GM10266 (cell line): Measurements from ENCODE around the gene RIMBP2.

ENCODE experiments used
- DNase-seq: peaks from one replicate; pipeline ENCODE4 v3.0.0; 2012; ENCODE audit errors: extremely low spot score
- CTCF ChIP-seq: IDR thresholded peaks from 2 replicates; pipeline ENCODE4 v1.5.1; 2012; ENCODE audit warnings: mild to moderate bottlenecking, low read depth; ENCODE audit not compliant: control insufficient read depth, insufficient read depth; ENCODE audit errors: missing control alignments

RIMBP2 gene

DNA sequence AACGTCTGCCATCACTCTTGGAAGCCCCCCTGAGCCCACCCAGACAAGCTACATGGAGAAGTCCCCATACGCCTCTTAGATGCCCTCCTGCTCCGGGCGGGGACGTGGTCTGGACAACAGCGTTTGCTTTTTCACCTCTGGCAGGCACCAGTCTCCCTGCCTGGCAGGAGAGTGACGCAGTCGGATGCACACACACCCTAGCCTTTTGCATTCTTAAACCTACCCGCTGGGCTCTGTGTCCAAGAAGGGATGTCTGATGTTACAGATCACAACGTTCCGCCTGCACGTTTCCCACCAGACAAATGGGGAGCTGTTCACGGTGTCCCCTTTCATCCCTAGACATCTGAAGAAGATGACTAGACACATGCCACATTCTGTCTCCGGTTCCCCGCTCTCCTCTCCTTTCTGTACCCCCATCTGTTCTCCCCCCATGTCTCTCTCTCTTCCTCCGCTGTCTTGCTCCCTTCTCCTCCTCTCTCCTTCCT, 100.2 kb downstream of the RIMBP2 start:
- no peak for DNase-seq
- no peak for TF ChIP-seq CTCF

GRCh38 chr12:130614530-130614905, 101.6 kb downstream of the RIMBP2 start:
- DNase-seq = no peak
- TF ChIP-seq CTCF = no peak

- no peak for TF ChIP-seq CTCF
- DNase-seq = no peak
Observed at GRCh38 chr12:130613831-130614529, 102.1 kb downstream of the RIMBP2 start.

DNA sequence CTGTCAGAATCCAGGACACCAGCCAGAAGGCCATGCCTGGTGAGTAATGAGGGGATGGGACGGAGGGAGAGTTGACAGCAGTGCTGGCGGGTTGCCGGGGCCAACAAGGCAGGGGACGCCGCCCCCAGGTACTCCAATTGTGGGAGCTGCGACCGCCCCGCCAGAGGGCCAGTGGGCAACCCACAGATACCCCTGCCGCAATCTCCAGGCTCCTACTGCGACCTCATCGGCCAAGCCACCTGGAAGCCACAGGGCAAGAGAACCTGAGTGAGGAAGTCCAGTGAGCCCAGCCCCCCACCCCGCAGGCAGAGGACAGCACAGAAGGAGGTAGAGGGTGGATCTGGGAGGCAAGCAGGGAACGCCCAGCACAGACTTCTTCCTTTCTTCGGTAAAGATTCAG, 103.0 kb downstream of the RIMBP2 start:
- no peak for TF ChIP-seq CTCF
- no peak for DNase-seq

DNA sequence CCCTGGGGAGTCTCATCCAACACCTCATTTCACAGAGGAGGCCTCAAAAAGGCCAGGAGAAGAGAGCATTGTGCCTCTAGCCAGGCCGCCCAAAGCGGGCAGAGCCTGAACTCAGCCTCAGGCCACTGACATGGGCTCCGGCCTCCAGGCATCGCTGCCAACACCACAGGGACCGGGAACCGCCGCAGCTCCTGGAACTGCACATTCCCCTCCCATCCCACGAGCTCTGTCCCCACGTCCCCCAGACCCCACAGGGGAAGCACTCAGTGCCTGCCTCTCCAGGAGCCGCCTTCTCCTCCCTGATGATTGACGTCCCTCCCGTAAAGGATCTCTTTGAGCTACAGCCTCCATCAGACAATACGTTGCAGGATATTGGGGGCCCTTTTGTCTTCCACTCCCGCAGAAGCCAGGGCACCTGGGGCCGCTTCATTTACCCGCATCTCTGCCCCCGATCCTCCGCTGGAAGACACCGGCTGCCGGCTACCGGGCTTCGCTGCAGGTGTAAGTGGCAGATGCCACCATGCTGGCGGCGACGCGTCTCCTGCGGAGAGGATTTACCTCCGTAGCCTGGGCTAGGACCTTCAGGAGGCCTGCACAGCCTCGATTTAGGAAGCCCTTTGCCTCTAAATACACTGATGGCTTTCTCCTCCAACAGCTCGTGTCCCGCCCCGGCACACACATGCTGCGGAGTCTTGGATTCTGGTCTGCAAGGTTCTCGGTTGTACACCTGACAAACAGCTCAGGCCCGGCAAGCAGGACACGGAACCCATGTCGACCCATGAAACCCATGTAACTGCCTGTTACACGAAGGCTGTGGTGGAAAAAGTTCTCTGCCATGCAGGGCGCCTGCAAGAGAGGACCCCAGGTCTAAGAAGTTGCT, 104.8 kb downstream of the RIMBP2 start:
- no peak for TF ChIP-seq CTCF
- no peak for DNase-seq

- no peak for TF ChIP-seq CTCF
- DNase-seq = no peak
Observed at GRCh38 chr12:130609966-130610365, 106.1 kb downstream of the RIMBP2 start.

GRCh38 chr12:130608831-130609230, 107.3 kb downstream of the RIMBP2 start:
- DNase-seq = no peak
- TF ChIP-seq CTCF = no peak
